Subcutaneous abdominal adipose tissue (tissue), 5 donors: Measurements from ENCODE around the gene SEC31B.

ENCODE experiments used
- H3K27ac ChIP-seq: one replicate; pipeline ENCODE4 v1.7.0; 2013; ENCODE audit warnings: low read depth, mild to moderate bottlenecking, inconsistent platforms, low read length, moderate library complexity
- H3K27me3 ChIP-seq, 5 donors: one replicate each; pipeline ENCODE4 v1.7.0; 2013; ENCODE audit warnings: low read length in 5 of 5, inconsistent platforms in 1 of 5; ENCODE audit not compliant: control insufficient read depth in 5 of 5, insufficient read depth in 4 of 5
- H3K36me3 ChIP-seq, 5 donors: one replicate each; pipeline ENCODE4 v1.7.0; 2013; ENCODE audit warnings: low read length in 5 of 5; ENCODE audit not compliant: control insufficient read depth in 5 of 5, insufficient read depth in 5 of 5
- H3K4me1 ChIP-seq, 5 donors: one replicate each; pipeline ENCODE4 v1.7.0; 2013; ENCODE audit warnings: low read length in 5 of 5, mild to moderate bottlenecking in 3 of 5, moderate library complexity in 1 of 5; ENCODE audit not compliant: control insufficient read depth in 5 of 5, insufficient read depth in 5 of 5
- H3K4me3 ChIP-seq, 5 donors: one replicate each; pipeline ENCODE4 v1.7.0; 2013; ENCODE audit warnings: low read length in 5 of 5, low read depth in 1 of 5
- H3K9ac ChIP-seq, 5 donors: one replicate each; pipeline ENCODE4 v1.7.0; 2013; ENCODE audit warnings: low read length in 5 of 5, mild to moderate bottlenecking in 4 of 5, moderate library complexity in 3 of 5
- H3K9me3 ChIP-seq, 5 donors: one replicate each; pipeline ENCODE4 v1.7.0; 2013; ENCODE audit warnings: low read length in 5 of 5; ENCODE audit not compliant: control insufficient read depth in 5 of 5
- donor health status: healthy.
- donor health status: healthy.
- donor health status: healthy.
- donor health status: healthy.
- donor health status: healthy.

Gene SEC31B

DNA sequence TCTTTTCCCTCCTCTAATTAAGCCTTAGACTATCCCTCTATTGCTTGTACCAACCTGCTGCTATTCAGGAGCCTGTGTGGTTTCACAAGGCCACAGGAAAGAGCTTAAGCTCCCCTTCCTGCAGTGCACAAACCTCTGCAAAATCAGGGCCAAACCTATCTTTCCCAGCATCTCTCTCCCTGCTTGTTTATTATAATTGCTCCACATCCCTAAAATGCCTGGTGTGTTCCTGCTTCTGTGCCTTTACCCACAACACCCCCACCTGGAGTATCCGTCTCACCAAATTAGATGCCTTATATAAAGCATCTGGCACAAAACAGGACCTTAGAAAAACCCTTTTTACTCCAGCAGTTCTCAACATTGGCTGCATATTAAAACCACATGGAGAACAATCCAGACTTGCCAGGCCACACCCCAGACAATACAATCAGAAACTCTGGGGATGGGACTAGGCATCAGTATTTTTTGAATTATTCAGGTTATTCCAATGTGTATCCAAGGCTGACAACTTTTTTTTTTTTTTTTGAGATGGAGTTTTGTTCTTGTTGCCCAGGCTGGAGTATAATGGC is 16.7 kb downstream of the SEC31B start:
- H3K27me3 ChIP-seq: no peaks in the 10 kb centered on the region
- no peak overlapping the region for H3K27ac ChIP-seq

DNA sequence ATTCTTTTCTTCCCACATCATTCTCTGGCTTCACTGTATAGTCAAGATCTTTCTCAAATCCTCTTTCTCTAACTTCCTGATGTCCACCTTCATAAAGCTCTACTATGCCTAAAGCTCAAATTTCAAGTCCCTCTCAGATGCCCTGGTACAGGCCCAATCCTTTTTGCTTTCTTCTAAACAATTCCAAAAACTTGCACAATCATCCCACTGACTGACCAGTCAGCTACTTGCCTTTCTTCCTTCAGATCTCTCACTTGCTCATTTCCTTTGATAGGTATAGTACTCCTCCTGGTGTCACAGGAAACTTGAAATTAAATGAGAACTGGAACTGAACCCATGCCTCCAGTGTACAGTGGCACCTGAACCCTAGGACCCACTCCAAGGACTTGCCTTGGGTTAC is 18.2 kb downstream of the SEC31B start:
- no peaks in the 10 kb centered on the region for H3K4me1 ChIP-seq
- no peak overlapping the region for H3K4me3 ChIP-seq
- no peak overlapping the region for H3K9ac ChIP-seq
- H3K27ac ChIP-seq: no peak overlapping the region
- peaks cover 22 to 86% (median 71%) of the 10 kb centered on the region in 5 donors for H3K36me3 ChIP-seq
- H3K9me3 ChIP-seq: no peaks in the 10 kb centered on the region
- no peaks in the 10 kb centered on the region for H3K27me3 ChIP-seq

More for the DNA sequence above, 16.7 kb downstream of the SEC31B start:
- H3K9ac ChIP-seq: no peak overlapping the region
- no peak overlapping the region for H3K4me3 ChIP-seq
- H3K36me3 ChIP-seq: peaks cover 22 to 86% (median 71%) of the 10 kb centered on the region in 5 donors
- no peaks in the 10 kb centered on the region for H3K9me3 ChIP-seq
- H3K4me1 ChIP-seq: no peaks in the 10 kb centered on the region

DNA sequence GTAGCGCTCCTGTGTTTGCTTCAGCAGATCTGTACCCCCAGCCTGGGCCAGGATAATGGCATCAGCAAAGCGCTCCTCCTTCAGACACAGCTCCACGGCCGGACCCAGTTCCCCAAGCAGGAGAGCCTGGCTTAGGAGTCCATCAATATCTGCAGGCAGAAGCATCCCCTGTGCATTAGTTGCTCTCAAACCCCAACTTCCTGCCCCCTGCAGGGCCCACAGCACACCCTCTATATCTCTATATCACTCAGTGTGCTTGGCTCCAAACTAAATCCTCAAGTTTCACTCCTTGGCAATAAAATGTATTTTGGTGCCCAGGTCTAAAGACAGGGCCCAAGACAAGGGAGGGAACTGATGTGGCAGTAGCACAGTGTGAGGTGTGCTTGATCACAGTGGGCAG is 21.6 kb downstream of the SEC31B start:
- Histone ChIP-seq H3K9me3 (no peaks in the 10 kb centered on the region), H3K9ac (no peak overlapping the region), H3K36me3 (peaks cover 26 to 97% (median 75%) of the 10 kb centered on the region in 5 donors), H3K27me3 (no peaks in the 10 kb centered on the region), H3K27ac (no peak overlapping the region), H3K4me3 (no peak overlapping the region), H3K4me1 (no peaks in the 10 kb centered on the region)

DNA sequence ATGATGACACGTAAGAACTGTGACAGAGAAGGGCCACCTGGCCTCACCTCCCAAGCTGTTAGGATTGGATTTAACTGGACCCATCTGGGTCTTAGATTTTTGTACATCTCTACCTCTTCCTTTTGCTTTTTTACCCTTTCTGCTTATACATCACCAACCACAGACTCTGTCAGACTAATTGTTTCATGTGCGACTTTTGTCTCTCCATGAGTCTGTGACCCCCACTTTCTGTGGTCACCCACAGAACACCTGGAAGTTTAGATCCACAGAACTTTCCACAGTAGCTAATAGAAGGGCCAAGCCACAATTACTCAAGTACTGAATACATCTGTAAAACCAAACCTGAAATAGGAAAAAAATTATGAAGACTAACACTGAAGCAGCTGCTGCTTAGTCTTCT is 23.1 kb downstream of the SEC31B start:
- H3K4me3 ChIP-seq: no peak overlapping the region
- H3K4me1 ChIP-seq: no peaks in the 10 kb centered on the region
- H3K36me3 ChIP-seq: peaks cover 23 to 87% (median 69%) of the 10 kb centered on the region in 5 donors
- H3K9ac ChIP-seq: no peak overlapping the region
- no peak overlapping the region for H3K27ac ChIP-seq
- no peaks in the 10 kb centered on the region for H3K9me3 ChIP-seq
- H3K27me3 ChIP-seq: no peaks in the 10 kb centered on the region

DNA sequence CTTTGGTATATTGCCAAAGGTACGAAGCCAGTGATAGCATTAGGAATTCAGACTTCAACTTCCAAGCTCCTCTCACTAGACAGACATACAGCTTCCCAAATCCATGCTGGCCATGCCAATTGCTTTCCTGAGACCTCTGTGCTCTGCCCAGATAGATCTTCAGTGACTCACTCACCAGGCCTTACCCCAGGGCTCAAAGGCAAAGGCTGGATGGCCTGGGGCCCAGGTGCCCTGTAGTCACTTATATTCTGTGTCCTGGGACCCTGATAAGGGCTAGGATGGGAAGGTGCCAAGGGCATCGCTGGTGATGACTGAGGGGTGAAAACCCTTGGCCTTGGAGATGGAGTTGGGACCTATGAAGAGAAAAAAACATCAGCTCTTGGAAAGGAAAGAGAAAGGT is 29.1 kb downstream of the SEC31B start:
- H3K4me1 ChIP-seq: no peaks in the 10 kb centered on the region
- H3K27me3 ChIP-seq: no peaks in the 10 kb centered on the region
- H3K4me3 ChIP-seq: no peak overlapping the region
- no peak overlapping the region for H3K9ac ChIP-seq
- H3K27ac ChIP-seq: no peak overlapping the region
- peaks cover 12 to 71% (median 55%) of the 10 kb centered on the region in 5 donors for H3K36me3 ChIP-seq
- H3K9me3 ChIP-seq: no peaks in the 10 kb centered on the region

DNA sequence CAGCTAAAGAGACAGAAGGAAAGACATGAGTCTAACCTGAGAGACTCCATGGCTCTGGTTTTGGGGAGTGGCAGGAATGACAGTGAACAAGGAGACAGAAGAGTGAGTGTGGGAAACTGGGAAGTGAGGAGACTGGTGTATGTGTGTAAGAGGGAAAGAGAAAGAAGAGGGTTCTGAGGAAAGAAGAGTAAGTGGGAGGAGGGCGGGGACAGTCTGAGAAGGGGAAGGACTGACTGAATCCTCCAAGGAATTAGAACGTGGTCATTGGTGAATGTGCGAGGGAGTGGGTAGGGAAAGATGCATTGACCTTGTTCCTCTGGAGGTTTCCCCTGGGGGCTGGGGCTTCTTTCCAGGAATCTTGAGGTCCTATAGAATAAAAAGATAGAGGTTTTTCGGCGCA is 30.3 kb downstream of the SEC31B start:
- peaks cover 7 to 65% (median 51%) of the 10 kb centered on the region in 5 donors for H3K36me3 ChIP-seq
- H3K27ac ChIP-seq: no peak overlapping the region
- H3K9ac ChIP-seq: no peak overlapping the region
- no peaks in the 10 kb centered on the region for H3K4me1 ChIP-seq
- no peak overlapping the region for H3K4me3 ChIP-seq
- H3K27me3 ChIP-seq: no peaks in the 10 kb centered on the region
- no peaks in the 10 kb centered on the region for H3K9me3 ChIP-seq

DNA sequence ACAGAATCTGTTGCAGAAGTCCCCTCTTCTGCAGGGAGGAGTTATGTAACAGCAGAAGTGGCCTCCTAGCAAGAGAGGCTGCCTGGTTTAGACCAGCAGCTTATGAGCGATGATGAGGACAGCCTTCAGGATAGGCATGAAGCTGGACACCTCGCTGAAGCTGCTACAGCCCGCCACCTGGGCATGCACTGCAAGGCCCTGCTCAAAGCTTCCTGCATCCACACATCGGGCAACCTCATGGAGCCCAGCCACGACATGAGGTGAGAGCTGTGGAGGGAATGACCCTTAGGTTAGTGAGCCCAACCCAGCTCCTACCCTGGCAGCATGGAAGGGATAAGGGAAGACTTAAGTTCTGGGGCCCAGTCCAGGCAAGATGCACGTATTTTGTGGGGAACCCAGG is 32.1 kb downstream of the SEC31B start:
- Histone ChIP-seq H3K27me3 (no peaks in the 10 kb centered on the region), H3K9ac (no peak overlapping the region), H3K4me3 (no peak overlapping the region), H3K9me3 (no peaks in the 10 kb centered on the region), H3K4me1 (peaks cover 0 to 5% (median 4%) of the 10 kb centered on the region in 5 donors), H3K27ac (no peak overlapping the region), H3K36me3 (peaks cover 0 to 53% (median 43%) of the 10 kb centered on the region in 5 donors)

DNA sequence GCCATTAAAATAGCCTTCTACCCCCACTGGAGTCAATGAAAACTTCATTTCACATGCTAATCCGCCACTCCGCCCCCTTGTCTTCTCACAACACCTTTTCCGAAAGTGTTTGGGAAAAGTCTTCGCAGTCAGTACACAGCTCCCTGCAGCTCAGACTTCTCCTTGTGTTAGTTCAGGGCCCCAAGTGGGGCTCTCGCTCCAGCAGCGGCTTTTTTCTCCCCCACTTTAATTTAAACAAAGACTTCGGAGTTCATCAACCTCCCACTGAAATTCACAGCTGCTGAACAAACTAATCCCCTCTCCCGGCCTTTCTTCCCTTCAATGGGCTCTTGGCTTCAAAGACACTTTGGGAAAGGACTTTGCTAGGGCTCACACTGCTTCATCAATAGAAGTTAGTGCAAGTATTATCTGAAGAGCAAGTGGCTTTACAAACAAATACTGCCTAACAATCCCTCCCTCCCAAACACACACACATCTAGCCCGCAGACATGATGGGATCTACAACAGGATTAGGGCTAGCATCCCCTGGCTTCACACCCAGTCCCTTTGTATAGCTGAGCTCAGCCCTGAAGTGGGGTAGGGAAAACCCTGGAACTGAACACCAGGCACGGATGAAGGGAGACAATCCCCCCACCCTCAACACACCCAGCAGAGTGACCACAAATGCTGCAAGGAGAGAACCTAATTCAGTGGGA is 33.7 kb downstream of the SEC31B start:
- H3K27ac ChIP-seq: no peak overlapping the region
- peaks cover 0 to 46% (median 38%) of the 10 kb centered on the region in 5 donors for H3K36me3 ChIP-seq
- no peak overlapping the region for H3K9ac ChIP-seq
- peaks cover 3 to 18% (median 14%) of the 10 kb centered on the region in 5 donors for H3K4me1 ChIP-seq
- H3K9me3 ChIP-seq: no peaks in the 10 kb centered on the region
- H3K27me3 ChIP-seq: no peaks in the 10 kb centered on the region
- H3K4me3 ChIP-seq: no peak overlapping the region

DNA sequence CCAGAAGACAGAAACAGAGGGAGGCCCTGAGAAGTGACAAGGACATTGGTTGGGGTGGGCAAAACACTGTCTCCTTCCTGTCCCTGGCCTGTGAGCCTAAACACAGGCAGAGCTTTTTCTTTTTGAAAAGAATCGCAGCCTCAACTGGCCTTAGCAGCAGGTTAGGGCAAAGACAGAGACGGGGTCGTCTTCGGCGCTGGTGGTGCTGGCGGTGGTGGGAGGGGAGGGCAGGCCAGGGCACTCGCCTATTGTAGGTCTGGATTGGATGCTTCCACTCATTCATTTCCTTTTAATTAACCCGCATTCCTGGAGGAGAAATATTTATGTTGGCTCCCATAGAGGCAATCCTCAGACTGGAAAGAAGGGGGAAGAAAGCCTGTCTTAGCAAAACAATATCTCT is 34.3 kb downstream of the SEC31B start:
- no peak overlapping the region for H3K27ac ChIP-seq
- H3K27me3 ChIP-seq: peaks cover 0 to 3% (median 2%) of the 10 kb centered on the region in 5 donors
- H3K36me3 ChIP-seq: peaks cover 0 to 43% (median 35%) of the 10 kb centered on the region in 5 donors
- no peak overlapping the region for H3K4me3 ChIP-seq
- H3K9ac ChIP-seq: no peak overlapping the region
- peaks cover 3 to 18% (median 14%) of the 10 kb centered on the region in 5 donors for H3K4me1 ChIP-seq
- H3K9me3 ChIP-seq: no peaks in the 10 kb centered on the region

DNA sequence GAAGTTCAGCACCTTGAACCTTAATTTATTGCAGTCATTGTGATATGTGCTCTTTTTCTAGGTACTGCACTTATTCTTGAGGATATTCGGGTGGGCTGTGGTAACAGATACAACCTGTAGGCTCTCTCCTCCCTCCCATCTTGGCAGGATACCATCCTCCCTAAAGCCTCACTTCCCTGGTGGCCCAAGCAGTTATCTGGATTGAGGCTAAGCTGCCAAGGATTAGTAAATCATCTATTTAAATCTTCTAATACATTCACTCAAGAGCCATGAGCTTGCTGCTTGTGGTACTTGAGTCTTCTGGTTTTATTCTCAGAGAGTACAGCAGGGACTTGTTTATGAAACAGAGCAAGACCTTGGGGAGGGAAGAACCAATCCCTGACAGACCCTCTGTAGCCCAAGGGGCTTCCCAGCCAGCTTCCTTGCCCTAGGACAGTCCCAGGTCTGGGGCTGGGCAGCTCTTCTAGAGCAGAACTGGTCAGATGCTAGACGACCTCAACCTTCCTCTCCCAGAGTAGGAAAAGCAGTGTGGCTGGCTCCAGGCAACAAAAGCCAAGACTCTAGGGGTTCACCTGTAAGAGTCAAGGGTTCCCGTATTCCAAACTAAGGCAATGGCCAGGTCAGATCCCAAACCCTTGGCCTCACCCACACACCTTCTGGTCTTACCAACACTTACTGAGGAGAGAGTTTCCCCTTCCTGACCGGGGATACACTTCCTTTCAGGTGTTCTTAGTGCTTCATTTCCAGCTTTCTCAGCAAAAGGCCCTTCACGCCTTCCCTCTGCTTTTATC is 35.6 kb downstream of the SEC31B start:
- peaks cover 7 to 16% (median 15%) of the 10 kb centered on the region in 5 donors for H3K27me3 ChIP-seq
- no peak overlapping the region for H3K27ac ChIP-seq
- no peaks in the 10 kb centered on the region for H3K9me3 ChIP-seq
- no peak overlapping the region for H3K4me3 ChIP-seq
- H3K9ac ChIP-seq: no peak overlapping the region
- peaks cover 0 to 31% (median 22%) of the 10 kb centered on the region in 5 donors for H3K36me3 ChIP-seq
- H3K4me1 ChIP-seq: peaks cover 3 to 18% (median 14%) of the 10 kb centered on the region in 5 donors
